ENCODE data around the gene B3GNT2. TPM values are rescaled to one million over a fixed set of nuclear protein-coding genes. Genes with fewer than 3 reads are reported as not detected.

B3GNT2 gene
- total and polyA plus RNA-seq, 9 of the 15 experiments (the other 6 are each of a cell fraction or from before 2014, with no cell fraction given), result 6.0 to 38.9 (median 25.0) TPM

- no peak for TF ChIP-seq NR4A1 (CRISPR knock-in tag; IDR thresholded peaks at IDR 0.05)
- TF ChIP-seq NR4A1 (tag; IDR thresholded peaks at IDR 0.05), result no peak
- TF ChIP-seq FOXJ3 (CRISPR knock-in tag; IDR thresholded peaks at IDR 0.05), result no peak
- TF ChIP-seq KDM5B (IDR thresholded peaks at IDR 0.05; ENCODE audit: insufficient replicate concordance, low read depth, low read length), result no peak
- TF ChIP-seq MAFF (IDR thresholded peaks at IDR 0.05; ENCODE audit: low read length), result no peak
- no peak for TF ChIP-seq MCM2 (IDR thresholded peaks at IDR 0.05; ENCODE audit: low read depth)
- no peak for TF ChIP-seq NFE2L1 (tag; IDR thresholded peaks at IDR 0.05; ENCODE audit: borderline replicate concordance, low read depth)
- TF ChIP-seq RB1 (IDR thresholded peaks at IDR 0.05; ENCODE audit: low read depth), result no peak
- TF ChIP-seq ZBTB49 (CRISPR knock-in tag; IDR thresholded peaks at IDR 0.05; ENCODE audit: borderline replicate concordance), result no peak
- TF ChIP-seq SAFB (IDR thresholded peaks at IDR 0.05; ENCODE audit: borderline replicate concordance, low read depth, low read length), result no peak
Measured at GRCh38 chr2:62264186-62264585, 68.3 kb downstream of the B3GNT2 start (continued).

GRCh38 chr2:62265106-62265505, 69.2 kb downstream of the B3GNT2 start:
- intact Hi-C loops (cut with micrococcal nuclease), result no loop called here
- H3K79me2 ChIP-seq (ENCODE audit: control insufficient read depth, insufficient read depth, low read length), result no peaks in the 10 kb centered on the region
- ATAC-seq (no peak), DNase-seq (ENCODE audit: extremely low read depth in 1 of 4, low spot score in 3 of 4) (no peak), FAIRE-seq (no peak)
- no peak overlapping the region for H3K9ac ChIP-seq (ENCODE audit: insufficient read depth in 1 of 2, low read depth in 2 of 2, low read length in 2 of 2)
- H2AFZ ChIP-seq (ENCODE audit: low read depth, low read length), result no peak overlapping the region
- no TSS peak for BruUV-seq (replicated peaks)
- H3K4me2 ChIP-seq (ENCODE audit: insufficient read depth, low read length), result no peak overlapping the region
- H3K4me1 ChIP-seq (replicated peaks in 1 of 2; ENCODE audit: control insufficient read depth in 2 of 2, insufficient read depth in 2 of 2, low read length in 2 of 2), result peaks cover 0 to 3% of the 10 kb centered on the region in 2 experiments; a peak in 3 of 5 replicates
- no peaks in the 10 kb centered on the region for H3K9me1 ChIP-seq (ENCODE audit: control insufficient read depth, insufficient read depth, low read length)
- H3K4me3 ChIP-seq, result no peak overlapping the region
- ChIA-PET POLR2A (no interaction called here), CTCF (ENCODE audit: low intra/inter-chr PET ratio) (interaction anchor here (0.6 kb wide), 1 partner anchor 22 kb away, joined by 4 read pairs; no protein-coding TSS in a partner anchor)
- TF ChIP-seq RAD21 (CRISPR knock-in tag; conservative IDR thresholded peaks at IDR 0.05 in 1 of 2, IDR thresholded peaks at IDR 0.05 in 1 of 2) (no peak), ZNF316 (IDR thresholded peaks at IDR 0.05) (peak; percentile 25; the same call in 1 of the 2 replicates)
- no peaks in the 10 kb centered on the region for H4K20me1 ChIP-seq (replicated peaks; ENCODE audit: control insufficient read depth, insufficient read depth, low read length)
- WGBS (ENCODE audit: insufficient coverage, low coverage, missing lambda C conversion rate), result 70% methylated on average over 4 of the region's 4 CpGs
- no peak overlapping the region for H3K27ac ChIP-seq (ENCODE audit: extremely low read depth, low read depth, low read length)
- H3K27me3 ChIP-seq (ENCODE audit: control insufficient read depth in 2 of 2, insufficient read depth in 2 of 2, low read length in 2 of 2), result no peaks in the 10 kb centered on the region
- H3K9me3 ChIP-seq (replicated peaks; ENCODE audit: control insufficient read depth, insufficient read depth, low read depth, low read length), result 0 out of 2 replicates have a peak, but pooled peaks cover 2% of the 10 kb centered on the region
- in situ Hi-C loops (cut with MboI), result no loop called here
- H3K36me3 ChIP-seq (ENCODE audit: control insufficient read depth, insufficient read depth, low read length), result no peaks in the 10 kb centered on the region

All from K562 (cell line).